Activated T-helper 1 cell treated with anti-CD3 and anti-CD28 coated beads, Interleukin-12 subunit alpha, Interleukin-12 subunit beta, Interleukin-2, Interleukin-4 antibody, amounts not matched to agents 30 ng/mL and 10 ng/mL and 1 ng/mL, durations not matched to agents 14 hours and 24 hours and 36 hours (primary cell): Measurements from ENCODE around the gene LRIG1. TPM values are rescaled to one million over a fixed set of nuclear protein-coding genes. Genes with fewer than 3 reads are reported as not detected.

Experiments used
- DNase-seq: peaks from one replicate; pipeline ENCODE4 v3.0.0; 2021; ENCODE audit warnings: low spot score
- H3K27ac Mint-ChIP-seq: one replicate; pipeline ENCODE4 v1.8.0; 2021; ENCODE audit warnings: mild to moderate bottlenecking, mixed read lengths
- H3K27me3 Mint-ChIP-seq: one replicate; pipeline ENCODE4 v1.8.0; 2022; ENCODE audit warnings: mild to moderate bottlenecking, moderate library complexity, mixed read lengths; ENCODE audit not compliant: insufficient read depth
- H3K36me3 Mint-ChIP-seq: one replicate; pipeline ENCODE4 v1.8.0; 2021; ENCODE audit warnings: low read depth, mixed read lengths
- H3K4me1 Mint-ChIP-seq: one replicate; pipeline ENCODE4 v1.8.0; 2021; ENCODE audit warnings: low read depth, mixed read lengths
- H3K4me3 Mint-ChIP-seq: one replicate; pipeline ENCODE4 v1.8.0; 2021; ENCODE audit warnings: mild to moderate bottlenecking, moderate library complexity, mixed read lengths
- H3K9me3 Mint-ChIP-seq: one replicate; pipeline ENCODE4 v1.8.0; 2021; ENCODE audit warnings: mixed read lengths
- intact Hi-C: fragments of 100-400 bp; cut with micrococcal nuclease; formaldehyde crosslinking; loops from one replicate; pipeline ENCODE4 v1.15.1; 2024
- total RNA-seq: library from RNA; stranded (reverse); gene quantifications from 2 replicates; pipeline ENCODE4 v1.2.3, GENCODE V29; 2022

Gene LRIG1
- total RNA-seq, 1 donor from 2014 or later: 57.4 TPM

DNA sequence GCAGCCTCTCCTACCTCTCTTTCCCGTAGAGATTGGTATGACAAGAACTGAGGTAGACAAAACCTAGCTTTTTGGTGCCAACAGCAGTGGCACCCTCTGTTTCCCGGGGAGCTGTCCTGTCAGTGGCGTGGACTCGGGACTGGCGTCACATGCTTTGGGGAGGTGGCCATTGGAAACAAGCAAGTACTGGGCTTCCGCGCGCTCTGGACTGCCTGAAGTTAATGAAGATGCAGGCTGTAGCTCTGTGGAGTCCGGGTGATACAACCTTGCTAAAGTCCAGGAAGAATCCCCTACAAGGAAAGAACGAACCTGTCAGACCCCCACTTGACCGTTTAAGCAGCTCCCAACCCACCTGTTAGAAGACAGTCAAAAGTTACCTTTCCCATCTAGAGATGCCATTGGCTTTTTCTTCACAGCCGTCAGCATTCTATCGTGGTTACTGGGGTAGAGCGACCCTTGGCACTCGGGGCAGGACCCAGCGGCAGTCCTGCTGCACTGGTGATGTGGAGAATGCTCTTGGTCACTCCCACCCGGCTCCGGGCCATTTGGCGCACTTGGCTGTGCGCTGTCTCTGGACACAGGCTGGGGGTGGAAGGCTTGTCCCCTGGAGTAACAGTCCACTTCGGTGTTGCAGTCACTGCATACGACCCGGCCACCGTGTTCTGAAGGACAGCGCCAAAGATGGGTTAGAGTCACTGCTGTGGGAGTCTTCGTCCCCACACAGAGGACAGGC is 120.5 kb downstream of the LRIG1 start:
- DNase-seq: no peak
- no peaks in the 10 kb centered on the region for H3K9me3 Mint-ChIP-seq
- H3K4me3 Mint-ChIP-seq: no peak overlapping the region
- no peaks in the 10 kb centered on the region for H3K27me3 Mint-ChIP-seq
- H3K36me3 Mint-ChIP-seq: peaks cover 68% of the 10 kb centered on the region
- H3K27ac Mint-ChIP-seq: no peak overlapping the region
- peaks cover 9% of the 10 kb centered on the region for H3K4me1 Mint-ChIP-seq
- intact Hi-C loops: no loop called here

DNA sequence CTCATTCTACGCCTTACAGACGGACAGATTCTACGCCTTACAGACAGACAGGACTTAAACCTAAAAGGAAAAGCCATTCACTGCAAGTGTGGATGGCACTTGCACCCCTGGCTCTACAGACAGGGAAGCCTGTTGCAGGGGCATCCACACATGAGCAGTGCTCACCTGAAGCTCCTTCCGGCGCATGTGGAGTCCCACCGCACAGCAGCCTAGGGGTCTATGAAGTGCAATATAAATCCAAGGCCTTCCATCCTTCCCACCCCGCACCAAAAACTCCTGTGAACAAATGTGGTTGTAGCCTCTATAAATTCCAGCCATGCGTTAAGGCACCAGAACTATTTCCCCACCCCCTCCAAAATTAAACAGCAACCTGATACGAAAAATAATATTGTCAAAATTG is 121.3 kb downstream of the LRIG1 start:
- Mint-ChIP-seq H3K27me3 (no peaks in the 10 kb centered on the region), H3K9me3 (no peaks in the 10 kb centered on the region), H3K4me1 (peaks cover 9% of the 10 kb centered on the region), H3K27ac (no peak overlapping the region), H3K36me3 (peaks cover 60% of the 10 kb centered on the region), H3K4me3 (no peak overlapping the region)
- no peak for DNase-seq
- intact Hi-C loops: no loop called here

DNA sequence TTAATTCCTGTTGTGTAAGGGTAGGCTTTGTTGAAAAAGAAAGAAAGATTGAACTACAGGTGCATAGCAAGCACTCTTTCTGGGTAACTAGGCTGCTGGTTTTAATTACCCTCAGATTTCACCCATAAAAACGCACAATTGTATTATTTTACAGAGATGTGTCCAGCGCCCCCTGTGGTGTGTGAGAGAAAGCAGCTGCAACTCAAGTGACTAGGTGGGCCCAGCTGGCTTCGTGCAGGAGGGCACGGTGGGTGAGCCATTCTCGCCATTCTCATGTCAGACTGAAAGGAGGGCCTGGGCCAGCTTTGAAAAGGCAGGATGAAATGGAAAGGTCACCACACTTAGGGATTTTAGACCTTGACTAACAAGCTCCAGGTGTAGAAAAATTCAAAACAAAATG is 122.6 kb downstream of the LRIG1 start:
- Mint-ChIP-seq H3K27ac (peak overlapping the region; percentile 62), H3K36me3 (peaks cover 51% of the 10 kb centered on the region), H3K4me3 (no peak overlapping the region), H3K27me3 (no peaks in the 10 kb centered on the region), H3K9me3 (no peaks in the 10 kb centered on the region), H3K4me1 (peaks cover 9% of the 10 kb centered on the region)
- DNase-seq: no peak
- intact Hi-C loops: no loop called here

DNA sequence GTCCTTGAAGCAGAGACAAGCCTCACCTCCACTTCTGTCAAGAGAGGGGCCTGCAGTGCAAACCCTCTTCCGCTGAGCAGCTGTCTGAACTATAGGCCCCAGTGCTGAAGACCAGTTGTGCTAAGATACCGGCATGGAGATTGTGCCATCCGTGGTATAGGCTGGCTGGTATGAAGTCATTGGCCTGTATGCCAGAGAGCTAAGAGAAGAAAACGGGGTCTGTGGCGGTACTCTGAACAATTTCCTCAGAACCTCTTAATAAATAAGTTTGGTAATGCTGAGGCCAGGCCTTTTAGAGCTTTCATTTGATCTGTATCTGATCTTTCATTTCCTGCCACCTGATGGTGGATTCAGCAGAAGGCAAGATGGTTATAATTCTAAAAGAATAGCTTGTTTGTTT is 123.0 kb downstream of the LRIG1 start:
- peak overlapping the region; percentile 61 for H3K27ac Mint-ChIP-seq
- no peaks in the 10 kb centered on the region for H3K9me3 Mint-ChIP-seq
- no peak overlapping the region for H3K4me3 Mint-ChIP-seq
- peaks cover 9% of the 10 kb centered on the region for H3K4me1 Mint-ChIP-seq
- peaks cover 49% of the 10 kb centered on the region for H3K36me3 Mint-ChIP-seq
- no peaks in the 10 kb centered on the region for H3K27me3 Mint-ChIP-seq
- no peak for DNase-seq
- intact Hi-C loops: no loop called here

DNA sequence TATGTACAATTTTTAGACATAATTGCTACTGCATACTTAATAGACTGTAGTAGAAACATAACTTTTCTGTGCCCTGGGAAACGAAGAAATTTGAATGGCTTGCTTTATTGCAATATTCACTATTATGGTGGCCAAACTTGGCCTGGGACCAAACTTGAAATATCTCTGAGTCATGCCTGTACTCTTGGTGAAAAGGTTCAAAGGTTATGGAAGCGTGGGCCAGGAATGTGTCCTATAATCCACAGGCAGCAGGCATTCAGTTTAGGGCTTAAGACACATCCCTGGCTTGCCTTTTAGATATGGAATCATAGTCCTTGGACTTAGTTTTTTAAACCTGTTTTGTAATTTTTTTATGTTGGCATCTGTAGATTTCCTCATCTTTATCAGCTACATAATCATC is 124.3 kb downstream of the LRIG1 start:
- no peak overlapping the region for H3K4me3 Mint-ChIP-seq

DNA sequence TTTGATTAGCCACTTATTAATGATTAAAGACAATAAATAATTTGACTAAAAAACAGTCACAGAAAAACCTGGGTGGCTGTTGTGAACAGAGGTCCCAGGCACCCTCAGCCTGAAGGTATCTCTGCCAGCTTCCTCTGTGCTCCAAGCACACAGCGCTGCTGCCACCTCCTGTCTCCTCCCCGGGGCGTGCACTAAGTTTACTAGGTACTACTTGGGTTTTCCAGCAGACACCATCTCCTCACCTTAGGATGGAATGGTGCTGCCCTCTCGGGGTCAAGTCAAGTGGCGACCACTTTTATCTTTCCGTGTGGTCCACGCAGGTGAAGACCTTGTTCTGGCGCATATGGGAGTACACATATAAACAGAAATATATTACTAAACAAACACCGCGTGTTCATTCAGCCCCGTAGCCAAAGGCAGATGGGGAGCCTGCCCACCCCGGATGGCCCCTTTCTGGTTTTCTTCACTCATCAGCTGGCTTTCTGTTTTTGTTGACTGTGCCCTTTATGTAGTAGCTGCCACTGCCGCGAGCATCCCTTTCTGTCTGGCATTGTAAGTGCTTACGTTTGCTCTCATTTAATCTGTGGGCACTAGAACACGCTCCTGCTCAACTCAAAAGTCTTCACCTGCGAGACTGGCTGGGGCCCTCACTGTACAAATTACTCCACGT is 128.0 kb downstream of the LRIG1 start:
- H3K36me3 Mint-ChIP-seq: peaks cover 28% of the 10 kb centered on the region
- H3K27me3 Mint-ChIP-seq: no peaks in the 10 kb centered on the region
- no peak overlapping the region for H3K27ac Mint-ChIP-seq
- intact Hi-C loops: loop anchor here (1.0 kb wide), 1 partner anchor 97 kb away; no protein-coding TSS in a partner anchor
- H3K4me1 Mint-ChIP-seq: peaks cover 2% of the 10 kb centered on the region
- no peak for DNase-seq
- H3K4me3 Mint-ChIP-seq: no peak overlapping the region
- H3K9me3 Mint-ChIP-seq: no peaks in the 10 kb centered on the region

More for the DNA sequence above, 124.3 kb downstream of the LRIG1 start:
- no peaks in the 10 kb centered on the region for H3K9me3 Mint-ChIP-seq
- no peaks in the 10 kb centered on the region for H3K27me3 Mint-ChIP-seq
- intact Hi-C loops: no loop called here
- peaks cover 40% of the 10 kb centered on the region for H3K36me3 Mint-ChIP-seq
- no peak overlapping the region for H3K27ac Mint-ChIP-seq
- DNase-seq: no peak
- H3K4me1 Mint-ChIP-seq: peaks cover 9% of the 10 kb centered on the region

DNA sequence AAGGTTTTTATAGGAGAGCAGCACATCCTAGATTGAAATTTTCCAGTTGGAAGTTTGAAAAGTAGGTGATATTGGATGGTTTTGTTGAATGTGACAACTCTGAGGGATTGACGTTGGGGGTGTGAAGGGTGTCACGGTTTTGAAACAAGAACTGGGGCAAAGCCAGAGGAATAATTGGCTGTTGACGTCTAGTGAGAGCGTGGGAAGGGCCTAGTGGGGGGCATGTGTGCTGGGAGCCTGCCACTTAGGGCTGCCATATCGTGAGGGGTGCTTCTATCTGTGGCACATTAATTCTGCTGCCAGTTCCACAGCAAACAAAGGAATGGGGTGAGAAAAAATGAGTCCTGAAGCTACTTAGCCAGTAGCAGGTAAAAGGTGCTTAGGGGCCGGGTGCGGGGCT is 129.4 kb downstream of the LRIG1 start:
- H3K4me3 Mint-ChIP-seq: no peak overlapping the region
- intact Hi-C loops: no loop called here
- H3K36me3 Mint-ChIP-seq: peaks cover 21% of the 10 kb centered on the region
- H3K27me3 Mint-ChIP-seq: no peaks in the 10 kb centered on the region
- H3K4me1 Mint-ChIP-seq: no peaks in the 10 kb centered on the region
- no peak for DNase-seq
- H3K27ac Mint-ChIP-seq: no peak overlapping the region
- no peaks in the 10 kb centered on the region for H3K9me3 Mint-ChIP-seq

DNA sequence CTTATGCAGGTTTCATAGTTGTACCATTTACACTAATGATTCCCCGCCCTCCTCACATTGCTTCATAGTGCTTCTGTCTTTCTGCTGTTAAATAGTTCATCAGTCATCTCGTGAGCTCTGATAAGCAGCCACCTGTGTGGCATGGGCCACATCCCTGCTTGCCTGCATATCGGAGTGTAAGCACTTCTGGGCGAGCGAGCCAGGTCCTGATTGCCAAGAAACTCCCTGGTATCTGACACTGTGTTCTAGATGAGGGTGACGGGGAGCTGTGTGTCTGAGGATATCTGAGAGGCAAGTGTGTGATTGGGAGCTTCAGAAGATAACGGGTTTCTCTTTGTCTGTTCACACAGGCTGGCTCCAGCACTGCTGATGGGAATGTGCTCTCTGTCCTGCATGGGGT is 130.6 kb downstream of the LRIG1 start:
- intact Hi-C loops: no loop called here
- Mint-ChIP-seq H3K4me1 (no peaks in the 10 kb centered on the region), H3K9me3 (no peaks in the 10 kb centered on the region)

DNA sequence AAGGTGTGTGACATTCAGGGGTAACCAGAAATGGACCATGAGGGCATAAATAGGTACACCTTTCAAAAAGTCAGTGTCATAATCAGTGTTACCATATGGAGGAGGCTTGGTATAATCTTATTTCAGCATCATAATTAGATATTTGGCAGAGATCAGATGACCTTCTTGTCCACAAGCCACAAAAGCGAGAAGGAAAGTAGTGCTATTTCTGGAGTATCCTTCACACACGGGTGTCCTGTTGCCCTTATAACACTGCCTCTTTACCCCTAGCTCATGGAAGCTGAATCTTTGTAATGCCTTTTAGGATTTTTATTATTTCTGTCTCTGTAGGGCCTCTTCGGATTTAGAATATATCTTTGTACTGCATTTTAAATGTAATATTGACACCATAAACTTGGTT is 132.8 kb downstream of the LRIG1 start:
- no peak overlapping the region for H3K27ac Mint-ChIP-seq
- H3K27me3 Mint-ChIP-seq: no peaks in the 10 kb centered on the region
- H3K36me3 Mint-ChIP-seq: peaks cover 8% of the 10 kb centered on the region
- H3K4me1 Mint-ChIP-seq: no peaks in the 10 kb centered on the region
- no peaks in the 10 kb centered on the region for H3K9me3 Mint-ChIP-seq
- H3K4me3 Mint-ChIP-seq: no peak overlapping the region
- no peak for DNase-seq
- intact Hi-C loops: no loop called here

More for the DNA sequence above, 130.6 kb downstream of the LRIG1 start:
- Mint-ChIP-seq H3K27ac (no peak overlapping the region), H3K4me3 (no peak overlapping the region), H3K27me3 (no peaks in the 10 kb centered on the region), H3K36me3 (peaks cover 12% of the 10 kb centered on the region)
- no peak for DNase-seq

DNA sequence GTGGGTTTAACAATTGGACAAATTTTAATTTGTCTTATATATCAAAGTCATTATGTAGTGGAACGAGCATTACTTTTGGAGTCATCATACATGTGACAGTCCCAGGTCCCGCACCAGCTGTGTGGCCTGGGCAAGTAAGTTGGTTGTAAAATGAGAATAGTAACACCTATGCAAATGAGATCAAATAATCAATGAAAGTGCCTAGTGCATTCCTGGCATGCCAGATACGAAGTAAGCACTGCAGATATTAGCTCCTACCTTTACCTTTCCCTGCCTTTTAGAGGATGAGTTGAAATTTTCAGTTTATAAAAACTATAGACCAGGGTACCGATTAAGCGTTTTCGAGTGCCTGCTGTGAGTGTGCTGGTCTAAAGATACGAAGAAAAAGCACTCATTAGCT is 134.1 kb downstream of the LRIG1 start:
- H3K27ac Mint-ChIP-seq: no peak overlapping the region
- DNase-seq: no peak
- intact Hi-C loops: no loop called here
- no peaks in the 10 kb centered on the region for H3K9me3 Mint-ChIP-seq
- H3K4me1 Mint-ChIP-seq: no peaks in the 10 kb centered on the region
- H3K36me3 Mint-ChIP-seq: peaks cover 8% of the 10 kb centered on the region
- H3K4me3 Mint-ChIP-seq: no peak overlapping the region
- H3K27me3 Mint-ChIP-seq: no peaks in the 10 kb centered on the region

DNA sequence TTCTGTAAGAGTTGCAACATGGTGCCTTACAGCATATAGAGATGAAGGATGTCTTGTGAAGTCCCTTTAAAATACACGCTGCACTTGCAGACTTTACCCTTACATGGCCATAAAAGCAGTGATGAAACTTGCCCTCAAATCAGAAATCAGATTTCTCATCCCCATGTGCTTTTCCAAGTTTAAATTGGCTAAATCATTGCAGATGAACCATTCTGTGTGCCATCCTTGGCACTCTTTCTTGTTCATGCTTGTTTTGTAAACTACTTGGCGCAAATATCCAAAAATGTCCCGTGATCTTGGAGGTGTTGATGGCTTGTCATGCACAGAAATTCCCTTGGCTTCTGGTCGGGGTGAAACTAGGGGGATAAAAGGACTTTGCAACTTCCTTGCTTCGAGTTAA is 135.7 kb downstream of the LRIG1 start:
- intact Hi-C loops: no loop called here
- Mint-ChIP-seq H3K4me1 (no peaks in the 10 kb centered on the region), H3K27ac (no peak overlapping the region), H3K9me3 (no peaks in the 10 kb centered on the region), H3K27me3 (no peaks in the 10 kb centered on the region), H3K36me3 (peaks cover 5% of the 10 kb centered on the region), H3K4me3 (no peak overlapping the region)
- DNase-seq: no peak

DNA sequence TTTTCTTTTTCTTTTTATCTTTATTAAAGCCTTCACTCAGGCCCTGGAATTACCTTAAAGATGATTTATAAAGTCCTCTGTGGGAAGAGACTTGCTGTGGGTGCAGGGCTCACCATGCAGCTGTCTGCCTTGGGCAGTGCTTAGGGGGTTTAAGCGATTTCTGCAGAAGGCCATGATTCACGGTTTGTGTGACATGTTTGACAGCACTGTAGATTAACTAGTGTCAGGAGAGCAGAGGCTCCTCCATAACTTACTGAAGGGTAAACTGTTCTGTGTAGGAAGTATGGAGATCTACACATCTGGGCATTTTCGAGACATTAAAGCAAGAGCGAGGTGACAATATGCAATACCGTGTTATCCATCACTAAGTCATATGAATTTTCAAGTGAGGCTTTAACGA is 137.7 kb downstream of the LRIG1 start:
- Mint-ChIP-seq H3K9me3 (no peaks in the 10 kb centered on the region), H3K36me3 (peaks cover 1% of the 10 kb centered on the region), H3K27me3 (no peaks in the 10 kb centered on the region), H3K4me3 (no peak overlapping the region), H3K27ac (no peak overlapping the region), H3K4me1 (no peaks in the 10 kb centered on the region)
- intact Hi-C loops: no loop called here
- no peak for DNase-seq

DNA sequence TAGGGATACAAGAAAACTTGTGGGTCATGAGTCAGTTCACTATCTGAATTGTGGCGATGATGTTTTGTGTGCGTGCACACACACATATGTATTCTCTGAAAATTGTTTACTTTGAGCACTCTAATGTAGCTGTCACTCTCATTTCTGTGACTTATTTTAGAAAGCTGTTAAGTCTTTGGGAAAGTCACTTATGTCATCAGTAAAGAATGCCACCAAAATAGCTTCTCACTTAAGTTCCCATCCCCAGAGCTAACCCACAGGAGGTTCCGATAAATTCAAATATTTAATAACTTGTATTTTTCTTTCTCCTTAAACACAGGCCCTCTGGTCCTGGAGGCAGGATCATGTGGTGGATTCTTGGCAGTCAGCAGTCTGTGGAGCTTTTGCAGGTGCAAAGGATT is 138.3 kb downstream of the LRIG1 start:
- no peak overlapping the region for H3K27ac Mint-ChIP-seq

More for the DNA sequence above, 138.3 kb downstream of the LRIG1 start:
- no peaks in the 10 kb centered on the region for H3K27me3 Mint-ChIP-seq
- H3K4me1 Mint-ChIP-seq: no peaks in the 10 kb centered on the region
- intact Hi-C loops: no loop called here
- no peak for DNase-seq
- no peaks in the 10 kb centered on the region for H3K9me3 Mint-ChIP-seq
- no peak overlapping the region for H3K4me3 Mint-ChIP-seq
- peaks cover 1% of the 10 kb centered on the region for H3K36me3 Mint-ChIP-seq
